Measurements from ENCODE around the gene RIN3.
A peak's percentile ranks its signal among the peaks of the same experiment; 100 is the strongest.

Gene RIN3

DNA sequence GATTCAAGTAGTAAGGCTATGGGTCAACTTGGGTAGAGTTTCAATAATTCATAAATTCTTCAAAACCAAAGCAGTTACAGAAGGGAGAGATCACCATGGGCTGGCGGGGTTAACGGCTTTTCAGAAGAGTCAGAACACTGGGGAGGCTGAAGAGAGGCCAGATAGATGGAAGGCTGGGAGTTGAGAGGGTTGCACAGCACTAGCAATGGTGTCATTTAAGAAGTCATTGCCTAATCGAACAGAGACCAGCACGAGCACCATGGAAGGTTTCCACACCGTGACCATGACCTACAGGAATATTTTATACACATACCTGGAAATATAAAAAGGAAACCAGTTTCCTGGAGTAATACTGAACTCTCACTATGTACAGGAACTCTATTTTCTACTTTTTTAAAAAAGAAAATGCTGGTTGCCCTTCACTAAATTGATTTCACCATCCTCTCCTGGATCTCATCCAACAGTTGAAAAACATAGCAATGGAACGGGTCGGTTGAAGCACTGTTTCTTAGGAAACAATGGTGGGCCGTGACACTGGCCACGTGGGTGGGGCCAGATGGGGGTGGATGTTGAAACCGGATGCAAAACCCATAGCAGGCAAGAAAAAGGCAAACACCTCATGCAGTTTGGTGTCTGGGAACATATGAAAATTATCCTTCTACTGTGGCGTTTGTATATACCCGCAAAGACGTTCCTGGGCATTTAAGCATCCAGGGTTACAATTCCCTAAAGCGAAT lies 38.0 kb upstream of the RIN3 start:
- no peak for ATAC-seq
- Mint-ChIP-seq H3K4me1 (peaks cover 11% of the 10 kb centered on the region), H3K4me3 (no peak overlapping the region), H3K36me3 (ENCODE audit: low read depth) (peaks cover 2% of the 10 kb centered on the region), H3K9me3 (peaks cover 10% of the 10 kb centered on the region), H3K27ac (no peak overlapping the region), H3K27me3 (no peaks in the 10 kb centered on the region)
- no peak for DNase-seq

DNA sequence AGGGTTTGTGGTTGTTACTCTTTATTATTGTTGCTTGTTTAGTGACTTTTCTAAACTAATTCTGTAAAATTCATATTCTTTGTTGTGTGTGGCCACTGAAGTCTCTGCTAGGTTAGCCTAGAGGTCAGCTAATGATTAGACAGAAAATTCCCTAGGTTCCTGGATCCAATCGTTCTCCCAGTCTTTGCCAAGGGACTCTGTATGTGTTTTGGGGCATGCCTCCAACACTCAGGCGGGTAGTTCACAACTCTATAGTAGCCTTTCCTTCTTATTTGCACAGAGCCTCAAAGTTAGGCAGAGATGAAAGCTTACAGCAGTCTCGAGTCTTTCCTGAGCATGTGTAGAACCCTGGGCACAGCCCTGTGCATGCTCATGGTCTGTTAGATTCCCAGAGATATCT lies 32.7 kb upstream of the RIN3 start:
- peaks cover 12% of the 10 kb centered on the region for H3K9me3 Mint-ChIP-seq
- no peak overlapping the region for H3K4me3 Mint-ChIP-seq
- H3K36me3 Mint-ChIP-seq (ENCODE audit: low read depth): peaks cover 2% of the 10 kb centered on the region
- H3K4me1 Mint-ChIP-seq: no peaks in the 10 kb centered on the region
- DNase-seq: no peak
- ATAC-seq: no peak
- H3K27me3 Mint-ChIP-seq: peaks cover 3% of the 10 kb centered on the region
- H3K27ac Mint-ChIP-seq: peak overlapping the region; percentile 23

DNA sequence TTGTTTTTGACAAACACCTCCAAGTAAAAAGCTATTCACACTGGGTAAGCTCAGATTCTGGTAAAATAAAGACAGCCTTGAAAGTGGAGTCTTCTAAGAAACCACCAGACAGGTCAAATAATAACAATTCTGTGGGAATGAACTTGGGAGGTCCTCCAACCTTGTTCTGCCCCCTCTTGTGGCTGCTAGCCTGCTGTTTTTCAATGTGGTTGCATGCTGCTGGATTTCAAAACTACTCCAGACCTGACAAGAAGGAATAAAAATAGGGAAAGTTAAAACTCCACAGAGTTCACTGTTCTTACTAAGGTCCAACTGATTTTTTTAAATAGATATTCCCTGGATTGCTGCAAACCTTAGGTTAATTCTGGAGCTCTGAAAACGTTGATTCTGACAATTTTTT lies 32.2 kb upstream of the RIN3 start:
- H3K27me3 Mint-ChIP-seq: peaks cover 3% of the 10 kb centered on the region
- peaks cover 12% of the 10 kb centered on the region for H3K9me3 Mint-ChIP-seq
- DNase-seq: no peak
- H3K36me3 Mint-ChIP-seq (ENCODE audit: low read depth): peaks cover 2% of the 10 kb centered on the region
- no peak overlapping the region for H3K27ac Mint-ChIP-seq
- no peak for ATAC-seq
- no peaks in the 10 kb centered on the region for H3K4me1 Mint-ChIP-seq
- H3K4me3 Mint-ChIP-seq: no peak overlapping the region

DNA sequence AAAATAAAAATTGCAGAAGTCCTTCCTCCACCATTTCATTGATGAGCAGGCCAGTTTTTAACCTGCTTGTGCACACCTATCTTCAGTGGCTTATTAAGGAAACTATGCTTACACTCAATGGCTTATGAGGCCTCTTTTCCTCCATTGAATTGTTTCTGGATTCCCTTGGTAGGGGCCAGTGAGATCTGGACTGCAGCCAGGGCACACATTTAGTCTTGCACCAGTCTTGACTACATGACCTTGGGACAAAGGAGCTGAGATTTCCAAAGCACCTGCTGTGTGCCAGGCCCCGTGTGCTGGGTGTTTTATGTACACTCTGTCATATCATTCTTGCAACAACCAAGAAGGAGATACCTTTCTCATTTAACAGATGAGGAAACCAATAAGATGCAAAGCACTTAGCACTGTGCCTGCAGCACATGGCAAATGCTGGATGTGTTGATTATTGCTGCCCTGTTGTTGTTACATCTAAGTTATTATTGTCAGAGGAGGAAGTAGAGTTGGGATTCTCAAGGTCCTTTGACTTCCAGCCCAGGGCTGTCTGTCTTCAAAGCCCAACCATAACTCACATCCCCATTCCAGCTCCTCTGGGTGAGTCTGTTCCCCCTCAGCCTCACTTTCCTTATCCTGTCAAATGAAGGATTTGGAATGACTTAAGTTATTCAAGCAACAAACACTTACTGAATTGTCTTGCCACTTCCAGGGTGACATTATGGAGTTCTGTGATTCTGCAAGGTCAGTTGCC lies 31.6 kb upstream of the RIN3 start:
- Mint-ChIP-seq H3K36me3 (ENCODE audit: low read depth) (peaks cover 2% of the 10 kb centered on the region), H3K9me3 (peaks cover 12% of the 10 kb centered on the region), H3K27ac (no peak overlapping the region), H3K27me3 (peaks cover 3% of the 10 kb centered on the region), H3K4me3 (no peak overlapping the region), H3K4me1 (no peaks in the 10 kb centered on the region)
- no peak for ATAC-seq
- no peak for DNase-seq

DNA sequence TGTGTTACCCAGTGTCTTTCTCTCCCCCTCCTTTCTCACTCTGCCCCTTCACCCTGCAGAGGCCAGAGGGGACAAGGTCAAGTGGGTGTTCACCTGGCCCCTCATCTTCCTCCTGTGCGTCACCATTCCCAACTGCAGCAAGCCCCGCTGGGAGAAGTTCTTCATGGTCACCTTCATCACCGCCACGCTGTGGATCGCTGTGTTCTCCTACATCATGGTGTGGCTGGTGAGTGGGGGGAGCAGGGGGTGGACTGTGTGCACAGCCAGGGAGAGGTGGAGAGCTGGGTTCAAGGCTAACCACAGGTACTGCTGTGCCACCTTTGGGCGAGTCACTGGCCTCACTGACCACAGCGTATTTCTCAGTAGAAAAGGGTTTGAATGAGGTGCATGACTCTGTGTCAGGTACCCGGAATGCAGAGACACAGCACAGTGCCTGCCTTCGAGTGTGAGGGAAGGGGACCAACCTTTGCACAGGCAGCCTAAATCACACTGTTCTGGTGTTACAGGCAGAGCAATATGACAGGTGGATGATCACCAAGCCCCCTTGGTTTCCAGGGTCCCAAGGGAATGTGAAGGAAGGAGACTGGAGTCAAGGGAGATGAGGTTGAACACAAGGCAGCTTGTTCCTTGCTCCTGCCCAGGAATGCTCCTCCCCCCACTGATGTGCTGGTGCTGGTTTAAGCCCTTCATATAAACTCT lies 30.8 kb upstream of the RIN3 start:
- Mint-ChIP-seq H3K36me3 (ENCODE audit: low read depth) (peaks cover 2% of the 10 kb centered on the region), H3K27ac (no peak overlapping the region), H3K4me3 (no peak overlapping the region), H3K9me3 (peaks cover 12% of the 10 kb centered on the region), H3K27me3 (peaks cover 3% of the 10 kb centered on the region), H3K4me1 (no peaks in the 10 kb centered on the region)
- no peak for DNase-seq
- no peak for ATAC-seq

DNA sequence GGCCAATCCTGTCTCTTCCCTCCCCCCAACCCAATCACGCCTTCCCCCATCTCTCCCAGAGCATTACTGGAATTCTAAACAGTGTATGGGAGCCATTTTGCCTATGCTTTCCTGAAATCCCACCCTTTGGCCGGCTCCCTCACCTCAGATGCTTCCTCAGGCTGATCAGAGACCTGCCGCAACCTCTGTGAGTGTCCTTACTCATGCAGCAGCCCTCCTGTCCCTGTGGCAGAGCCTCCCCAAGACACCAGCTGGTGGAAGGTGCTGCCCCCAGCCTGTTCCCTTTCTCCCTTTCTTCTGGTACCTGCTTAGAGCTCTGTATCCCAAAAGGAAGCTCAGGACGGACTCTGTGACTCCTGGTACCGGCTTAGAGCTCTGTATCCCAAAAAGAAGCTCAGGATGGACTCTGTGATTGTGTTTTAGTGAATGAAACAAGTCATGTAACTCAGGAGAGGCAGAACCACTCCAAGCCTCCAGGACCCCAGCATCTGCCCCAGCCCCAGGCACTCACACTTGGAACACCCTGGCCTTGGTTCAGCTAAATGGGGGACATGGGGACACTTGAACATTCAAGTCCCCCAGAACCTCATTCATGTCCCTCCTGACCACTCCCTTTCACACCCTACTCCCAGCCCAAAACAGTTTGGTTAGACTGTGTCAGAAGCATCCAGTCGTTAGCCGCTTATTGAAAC lies 29.3 kb upstream of the RIN3 start:
- Mint-ChIP-seq H3K36me3 (ENCODE audit: low read depth) (peaks cover 2% of the 10 kb centered on the region), H3K27me3 (peaks cover 6% of the 10 kb centered on the region)
- DNase-seq: no peak

DNA sequence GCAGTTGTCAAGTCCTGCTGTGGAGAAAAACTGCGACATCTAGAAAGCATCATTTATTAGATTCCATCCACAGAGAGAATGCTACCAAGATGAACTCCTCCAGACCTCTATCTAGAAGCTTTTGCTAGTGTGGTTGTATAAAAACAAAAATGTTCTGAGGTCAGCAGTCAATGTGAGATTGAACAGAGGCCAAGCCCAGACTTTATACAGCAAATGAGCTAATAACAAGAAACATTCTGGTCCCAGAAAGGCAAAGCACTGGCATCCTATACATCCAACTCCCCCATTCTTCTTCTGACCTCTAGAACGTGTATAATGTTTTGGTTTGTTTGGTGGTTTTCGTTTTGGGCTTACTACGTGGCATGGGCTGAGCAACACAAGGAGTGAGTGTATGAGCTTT lies 26.7 kb upstream of the RIN3 start:
- no peak for DNase-seq
- no peak overlapping the region for H3K4me3 Mint-ChIP-seq
- H3K4me1 Mint-ChIP-seq: no peaks in the 10 kb centered on the region
- no peak overlapping the region for H3K27ac Mint-ChIP-seq
- no peaks in the 10 kb centered on the region for H3K36me3 Mint-ChIP-seq (ENCODE audit: low read depth)
- peaks cover 6% of the 10 kb centered on the region for H3K27me3 Mint-ChIP-seq
- no peaks in the 10 kb centered on the region for H3K9me3 Mint-ChIP-seq
- ATAC-seq: no peak

More for the DNA sequence above, 29.3 kb upstream of the RIN3 start:
- ATAC-seq: no peak
- H3K4me1 Mint-ChIP-seq: no peaks in the 10 kb centered on the region
- H3K4me3 Mint-ChIP-seq: no peak overlapping the region
- peaks cover 4% of the 10 kb centered on the region for H3K9me3 Mint-ChIP-seq
- H3K27ac Mint-ChIP-seq: no peak overlapping the region

DNA sequence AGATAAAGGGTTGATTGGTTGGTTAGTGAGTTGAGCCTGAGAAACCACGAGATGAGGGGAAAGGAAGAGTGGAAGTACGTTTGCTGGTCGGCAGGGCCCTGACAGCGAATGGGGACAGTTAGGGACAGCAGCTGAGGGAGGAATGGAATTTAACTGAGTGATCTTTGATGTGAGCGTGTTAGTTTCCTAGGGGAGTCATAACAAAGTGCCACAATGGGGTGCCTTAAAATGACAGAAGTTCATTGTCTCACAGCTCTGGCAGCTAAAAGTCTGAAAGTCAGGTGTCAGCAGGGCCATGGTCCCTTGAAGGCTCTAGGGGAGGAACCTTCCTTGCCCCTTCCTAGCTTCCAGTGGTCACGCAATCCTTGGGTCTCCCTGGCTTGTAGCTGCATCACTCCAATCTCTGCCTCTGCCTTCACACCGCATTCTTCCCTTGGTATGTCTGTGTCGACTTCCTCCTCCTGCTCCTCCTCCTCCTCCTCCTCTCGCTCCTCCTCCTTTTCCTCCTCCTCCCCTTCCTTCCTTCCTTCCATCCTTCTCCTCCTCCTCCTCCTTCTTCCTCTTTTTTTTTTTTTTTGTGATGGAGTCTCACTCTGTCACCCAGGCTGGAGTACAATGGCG lies 26.0 kb upstream of the RIN3 start:
- H3K36me3 Mint-ChIP-seq (ENCODE audit: low read depth): no peaks in the 10 kb centered on the region
- H3K4me3 Mint-ChIP-seq: no peak overlapping the region
- H3K9me3 Mint-ChIP-seq: no peaks in the 10 kb centered on the region
- H3K27me3 Mint-ChIP-seq: peaks cover 6% of the 10 kb centered on the region
- ATAC-seq (no peak), DNase-seq (no peak)
- H3K27ac Mint-ChIP-seq: no peak overlapping the region
- H3K4me1 Mint-ChIP-seq: no peaks in the 10 kb centered on the region

DNA sequence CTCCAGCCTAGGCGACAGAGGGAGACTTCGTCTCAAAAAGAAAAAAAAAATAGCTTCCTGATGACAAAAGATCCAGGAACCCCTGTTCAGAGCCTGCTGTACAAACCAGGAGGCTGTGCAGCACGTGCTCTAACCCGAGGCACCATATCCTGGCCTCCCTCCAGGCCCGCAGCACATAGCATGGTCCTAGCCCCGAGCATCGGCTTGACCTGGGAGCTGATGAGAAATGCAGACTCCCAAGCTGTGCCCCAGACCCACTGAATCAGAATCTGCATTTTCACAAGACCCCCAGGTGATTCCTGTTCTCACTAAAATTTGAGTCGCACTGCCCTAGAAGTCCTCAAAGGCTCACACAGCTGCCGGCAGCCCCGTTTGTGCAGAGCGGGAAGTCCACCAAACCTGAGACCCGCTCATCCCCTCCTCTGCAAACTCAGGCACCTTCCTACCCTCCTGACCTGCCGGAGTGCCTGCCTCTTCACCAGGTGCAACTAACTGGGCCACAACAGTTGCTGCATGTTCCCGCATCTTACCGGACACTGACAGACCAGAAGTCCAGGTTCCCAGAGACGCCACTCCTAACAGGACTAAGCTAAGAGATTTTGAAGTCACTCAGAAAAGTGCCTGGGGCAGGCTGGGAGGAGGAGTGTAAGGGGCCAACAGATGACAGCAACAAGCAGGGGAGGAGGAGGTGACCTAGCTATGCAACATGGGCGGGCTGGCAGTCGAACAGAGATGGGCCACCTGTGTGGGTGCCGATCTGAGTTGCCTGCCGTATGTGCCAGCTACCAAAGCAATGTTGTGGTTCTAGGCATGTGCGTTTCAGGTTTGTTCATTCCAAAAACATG lies 24.0 kb upstream of the RIN3 start:
- Mint-ChIP-seq H3K4me1 (peaks cover 2% of the 10 kb centered on the region), H3K27ac (no peak overlapping the region), H3K36me3 (ENCODE audit: low read depth) (no peaks in the 10 kb centered on the region), H3K27me3 (peaks cover 3% of the 10 kb centered on the region), H3K4me3 (no peak overlapping the region), H3K9me3 (no peaks in the 10 kb centered on the region)
- no peak for DNase-seq
- no peak for ATAC-seq

DNA sequence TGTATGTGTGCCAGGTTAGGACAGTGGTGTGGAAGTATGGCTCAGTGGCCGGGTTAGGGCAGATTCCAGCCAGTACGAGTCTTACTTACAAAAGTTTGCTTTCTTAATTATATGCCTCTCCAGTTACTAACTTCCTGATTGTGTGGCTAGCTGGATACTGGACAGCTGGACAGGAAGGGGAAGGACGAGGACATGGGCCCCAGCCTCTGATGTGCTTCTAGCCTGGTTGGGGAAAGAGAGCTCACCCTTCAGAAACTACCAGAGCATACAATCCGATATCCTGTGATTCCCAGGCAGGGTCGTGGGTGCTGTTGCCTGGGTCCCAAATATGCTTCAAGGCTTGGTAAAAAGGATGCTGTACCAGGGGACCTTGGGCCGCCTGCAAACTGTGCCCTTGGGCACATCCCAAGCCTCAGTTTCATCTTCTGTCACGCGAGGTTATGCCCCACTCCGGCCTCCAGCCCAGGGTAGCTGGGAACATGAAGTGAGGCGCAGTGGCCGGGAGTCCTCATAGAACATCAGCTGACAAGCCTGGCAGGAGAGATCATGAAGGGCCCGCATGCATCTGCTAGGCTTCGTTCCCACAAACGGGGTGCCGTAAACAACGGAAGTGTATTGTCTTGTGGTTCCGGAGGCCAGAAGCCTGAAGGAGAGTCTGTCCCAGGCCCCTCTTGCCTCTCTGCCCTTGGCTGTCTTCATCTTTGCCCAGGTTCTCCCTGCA lies 23.2 kb upstream of the RIN3 start:
- Mint-ChIP-seq H3K9me3 (no peaks in the 10 kb centered on the region), H3K4me1 (peaks cover 6% of the 10 kb centered on the region), H3K27me3 (peaks cover 3% of the 10 kb centered on the region), H3K4me3 (no peak overlapping the region), H3K36me3 (ENCODE audit: low read depth) (no peaks in the 10 kb centered on the region), H3K27ac (no peak overlapping the region)
- DNase-seq (no peak), ATAC-seq (no peak)

DNA sequence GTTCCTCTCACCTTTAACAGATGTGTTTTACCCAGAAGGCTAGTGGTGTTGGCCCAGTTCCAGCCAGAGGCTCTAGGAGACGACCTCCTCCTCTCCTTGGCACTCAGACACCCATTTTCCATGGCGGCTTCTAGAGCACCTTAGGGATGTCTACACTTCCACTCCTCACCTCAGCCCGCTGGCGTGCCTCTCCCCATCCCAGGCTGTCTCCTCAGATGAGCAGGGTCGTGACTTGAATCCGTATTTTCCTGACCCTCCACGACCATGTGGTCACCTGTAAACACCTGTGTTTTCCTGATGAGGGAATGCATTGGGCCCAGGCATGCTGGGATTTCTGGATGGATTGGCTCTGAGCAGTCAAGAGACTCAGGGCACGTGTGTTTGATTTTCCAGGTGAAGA lies 21.8 kb upstream of the RIN3 start:
- DNase-seq (no peak), ATAC-seq (no peak)
- H3K27me3 Mint-ChIP-seq: peaks cover 3% of the 10 kb centered on the region
- no peaks in the 10 kb centered on the region for H3K9me3 Mint-ChIP-seq
- no peak overlapping the region for H3K27ac Mint-ChIP-seq
- no peak overlapping the region for H3K4me3 Mint-ChIP-seq
- H3K36me3 Mint-ChIP-seq (ENCODE audit: low read depth): no peaks in the 10 kb centered on the region
- H3K4me1 Mint-ChIP-seq: peaks cover 9% of the 10 kb centered on the region

DNA sequence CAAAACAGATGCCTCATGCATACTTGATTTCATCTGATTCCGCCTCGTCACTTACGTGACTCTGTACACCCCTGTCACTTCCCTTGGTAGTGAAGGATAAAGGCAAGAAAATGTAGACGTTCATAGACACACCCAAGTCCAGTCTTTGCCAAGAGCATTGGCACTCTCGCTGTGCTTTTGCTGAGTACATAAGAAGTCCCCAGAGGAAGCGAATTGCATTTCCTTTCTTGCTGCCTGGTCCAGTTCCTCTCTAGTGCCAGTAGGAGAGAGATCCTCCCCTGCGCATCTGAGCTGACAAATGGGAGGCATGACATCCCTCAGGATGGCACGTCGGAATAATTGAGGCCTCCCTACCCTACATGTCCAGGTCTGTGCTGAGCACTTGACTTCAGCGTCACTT lies 21.3 kb upstream of the RIN3 start:
- ATAC-seq (no peak), DNase-seq (no peak)
- Mint-ChIP-seq H3K4me3 (no peak overlapping the region), H3K4me1 (peaks cover 9% of the 10 kb centered on the region), H3K27ac (no peak overlapping the region), H3K9me3 (no peaks in the 10 kb centered on the region), H3K27me3 (peaks cover 3% of the 10 kb centered on the region), H3K36me3 (ENCODE audit: low read depth) (no peaks in the 10 kb centered on the region)

DNA sequence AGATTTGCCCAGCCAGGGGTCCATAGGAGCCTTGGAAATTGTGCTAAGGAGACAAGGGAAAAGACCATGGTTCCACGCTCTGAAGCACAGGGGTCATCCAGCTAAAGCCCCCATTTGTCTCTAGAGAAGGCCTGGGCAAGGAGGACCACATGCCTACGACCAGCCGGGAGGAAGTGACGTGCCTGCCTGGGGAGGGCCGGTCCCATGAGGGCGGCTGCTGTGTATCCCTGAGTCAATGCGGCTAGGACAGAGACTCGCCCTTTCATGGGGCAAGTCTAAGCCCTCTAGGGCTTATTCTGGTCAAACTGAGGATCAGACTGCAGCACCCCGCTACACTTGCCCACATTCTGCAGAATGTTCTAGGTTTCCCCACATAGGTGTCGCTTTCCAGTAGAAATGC lies 20.6 kb upstream of the RIN3 start:
- H3K9me3 Mint-ChIP-seq: no peaks in the 10 kb centered on the region
- no peak for DNase-seq
- no peaks in the 10 kb centered on the region for H3K36me3 Mint-ChIP-seq (ENCODE audit: low read depth)
- no peak for ATAC-seq
- H3K4me1 Mint-ChIP-seq: peaks cover 9% of the 10 kb centered on the region
- peaks cover 3% of the 10 kb centered on the region for H3K27me3 Mint-ChIP-seq
- H3K4me3 Mint-ChIP-seq: no peak overlapping the region
- no peak overlapping the region for H3K27ac Mint-ChIP-seq

Measured in activated naive CD8-positive, alpha-beta T cell treated with anti-CD3 and anti-CD28 coated beads, Interleukin-2, amount 50 U/mL, for 24 hours (primary cell).